T-helper 9 cell (primary cell): ENCODE data around the gene FANCC.

Experiments used
- DNase-seq: peaks from one replicate; pipeline ENCODE4 v3.0.0-alpha.2; 2020

FANCC gene

DNA sequence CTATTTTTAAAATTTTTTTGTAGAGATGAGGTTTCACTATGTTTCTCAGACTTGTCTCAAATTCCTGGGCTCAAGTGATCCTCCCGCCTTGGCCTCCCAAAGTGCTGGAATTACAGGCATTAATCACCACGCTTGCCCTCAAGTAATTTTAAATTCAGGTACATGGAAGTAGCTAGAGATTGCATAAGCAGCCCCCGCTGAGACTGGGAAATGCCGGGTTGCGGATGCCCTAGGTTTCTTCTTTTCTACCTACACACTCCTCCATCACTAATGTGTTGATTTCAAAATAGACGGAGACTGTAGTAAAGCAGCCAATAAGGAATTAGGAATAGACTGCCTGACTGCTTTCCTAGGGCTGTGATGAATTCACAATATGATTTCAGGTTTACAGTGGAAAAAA is 202.4 kb downstream of the FANCC start:
- DNase-seq = no peak

DNA sequence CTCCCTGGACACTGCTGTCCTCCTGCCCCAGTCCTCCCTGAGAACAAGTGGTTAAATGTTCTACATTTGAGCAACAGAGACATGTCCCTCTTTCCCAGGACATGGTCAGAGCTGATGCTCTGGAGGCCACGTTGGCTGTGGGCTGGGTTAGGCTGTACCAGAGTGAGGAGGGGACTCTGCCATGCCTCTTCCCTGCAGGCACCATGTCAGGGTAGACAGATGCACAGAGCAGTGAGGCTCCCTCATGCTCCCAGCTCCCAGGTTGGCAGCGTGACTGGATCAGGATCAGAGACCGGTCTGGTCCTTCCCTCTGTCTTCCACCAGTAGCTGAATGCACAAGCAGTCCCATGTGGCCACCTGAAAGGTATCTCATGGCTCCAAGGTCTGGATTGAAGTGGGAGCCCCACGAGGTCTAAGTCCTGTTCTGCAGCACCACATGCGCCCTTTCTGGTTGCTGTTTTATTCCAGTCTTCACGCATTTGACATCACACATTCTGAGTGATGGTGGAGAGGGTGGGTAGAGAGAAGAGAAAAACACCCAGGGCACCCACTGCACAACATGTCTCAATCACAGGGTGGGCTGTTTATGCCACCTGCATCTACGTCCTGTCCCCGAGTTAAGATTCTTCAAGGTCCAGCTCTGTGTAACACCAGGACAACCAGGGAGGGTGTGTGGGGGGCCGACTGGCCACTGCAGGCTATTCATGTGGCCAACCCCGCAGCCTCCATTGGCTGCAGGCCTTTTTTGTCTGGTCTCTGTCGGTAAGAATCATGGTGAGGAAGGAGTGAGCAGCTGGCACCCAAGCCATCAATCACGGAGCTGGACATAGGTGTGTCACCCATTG is 204.9 kb downstream of the FANCC start:
- no peak for DNase-seq

DNA sequence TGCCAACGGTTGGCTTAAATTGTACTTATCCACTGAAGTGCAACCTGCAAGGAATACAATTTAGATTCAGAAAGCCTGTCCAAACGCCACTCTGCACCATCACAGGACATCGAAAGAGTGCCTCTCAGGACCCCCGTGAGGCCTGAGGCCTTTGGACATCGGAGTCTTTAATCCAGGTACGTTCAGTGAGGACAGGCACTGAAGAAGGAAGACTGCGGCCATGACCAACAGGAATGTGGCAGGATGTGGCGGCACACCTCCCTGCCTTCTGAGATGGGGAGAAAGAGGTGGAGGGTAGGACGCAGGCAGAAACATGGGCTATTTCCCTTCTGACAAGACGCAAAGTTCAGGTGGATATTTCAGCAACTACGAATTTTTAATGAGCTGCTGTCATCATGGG is 205.8 kb downstream of the FANCC start:
- no peak for DNase-seq

DNA sequence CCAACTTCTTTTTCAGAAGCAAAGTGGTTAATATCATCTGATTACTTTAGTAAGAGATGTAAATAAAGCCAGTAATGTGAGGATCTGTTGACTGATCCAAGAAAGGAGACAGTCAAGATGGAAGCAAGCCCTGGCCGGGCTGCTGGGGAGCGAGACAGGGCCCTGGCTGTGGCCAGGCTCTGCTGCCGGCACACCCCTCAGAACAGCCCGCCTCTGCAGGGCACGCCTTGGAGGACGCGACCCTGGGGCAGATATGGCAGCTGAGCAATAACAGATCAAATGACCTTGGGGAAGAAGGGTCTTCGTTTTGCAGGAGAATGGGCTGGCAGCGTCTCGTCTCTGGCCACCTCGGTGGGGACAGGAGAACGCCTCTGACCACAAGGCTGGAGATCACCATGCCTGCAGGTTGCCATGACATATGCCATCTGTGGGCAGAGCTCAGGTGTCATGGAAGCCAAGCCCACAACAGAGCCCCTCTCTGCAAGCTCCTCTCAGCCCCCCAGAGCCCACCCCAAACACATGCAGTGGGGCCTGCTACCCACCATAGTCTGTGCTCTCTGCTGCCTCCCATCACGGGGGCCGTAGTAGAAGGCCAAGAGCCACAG is 206.5 kb downstream of the FANCC start:
- DNase-seq = no peak

DNA sequence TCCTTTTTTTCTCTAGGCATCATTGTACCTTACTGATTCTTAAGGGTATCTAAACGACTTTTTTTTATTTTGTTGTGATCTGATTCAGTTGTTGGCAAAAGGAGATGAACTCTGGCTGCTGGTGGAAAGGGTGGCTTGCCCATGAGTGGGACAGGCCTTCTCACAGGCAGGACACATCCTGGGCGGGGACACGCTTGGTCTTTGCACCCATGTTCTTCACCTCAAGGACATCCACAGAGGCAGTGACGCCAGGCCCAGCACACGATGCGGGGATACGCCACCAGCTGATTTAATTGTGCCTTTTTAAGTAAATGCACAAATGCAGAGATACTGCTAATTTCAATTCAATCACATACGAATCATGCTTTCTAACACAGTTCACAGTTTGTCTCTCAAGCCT is 208.1 kb downstream of the FANCC start:
- no peak for DNase-seq

DNA sequence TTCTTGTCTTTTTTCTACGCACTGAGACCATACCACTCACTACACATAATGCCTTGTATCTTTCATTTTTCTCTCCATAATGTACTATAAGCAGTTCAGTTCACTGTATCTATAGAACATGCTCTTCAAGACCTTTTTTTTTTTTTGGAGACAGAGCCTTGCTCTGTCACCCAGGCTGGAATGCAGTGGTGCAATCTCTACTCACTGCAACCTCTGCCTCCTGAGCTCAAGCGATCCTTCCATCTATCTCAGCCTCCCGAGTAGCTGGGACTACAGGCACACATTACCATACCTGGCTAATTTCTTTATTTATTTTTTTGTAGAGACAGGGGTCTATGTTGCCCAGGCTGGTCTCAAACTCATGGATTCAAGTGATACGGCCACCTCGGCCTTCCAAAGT is 208.7 kb downstream of the FANCC start:
- no peak for DNase-seq

DNA sequence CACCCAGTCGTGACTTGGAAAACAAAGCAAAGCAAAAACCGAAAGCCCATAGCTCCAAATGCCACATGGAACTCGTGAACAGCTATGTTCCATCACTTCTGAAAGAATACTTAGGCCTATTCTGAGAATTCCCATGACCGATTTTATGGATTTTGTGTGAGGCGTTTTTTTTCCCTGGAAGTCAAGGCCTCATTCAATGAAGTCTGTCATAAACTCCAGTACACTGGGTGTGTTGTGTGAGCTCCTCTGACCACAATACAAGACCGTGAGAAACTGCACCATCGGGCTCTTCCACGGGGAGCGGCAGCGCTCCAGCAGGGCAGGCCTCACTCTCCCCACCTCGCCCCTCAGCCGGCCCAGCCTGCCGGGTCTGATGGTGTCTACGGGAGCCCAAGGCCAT is 209.5 kb downstream of the FANCC start:
- DNase-seq = no peak

DNA sequence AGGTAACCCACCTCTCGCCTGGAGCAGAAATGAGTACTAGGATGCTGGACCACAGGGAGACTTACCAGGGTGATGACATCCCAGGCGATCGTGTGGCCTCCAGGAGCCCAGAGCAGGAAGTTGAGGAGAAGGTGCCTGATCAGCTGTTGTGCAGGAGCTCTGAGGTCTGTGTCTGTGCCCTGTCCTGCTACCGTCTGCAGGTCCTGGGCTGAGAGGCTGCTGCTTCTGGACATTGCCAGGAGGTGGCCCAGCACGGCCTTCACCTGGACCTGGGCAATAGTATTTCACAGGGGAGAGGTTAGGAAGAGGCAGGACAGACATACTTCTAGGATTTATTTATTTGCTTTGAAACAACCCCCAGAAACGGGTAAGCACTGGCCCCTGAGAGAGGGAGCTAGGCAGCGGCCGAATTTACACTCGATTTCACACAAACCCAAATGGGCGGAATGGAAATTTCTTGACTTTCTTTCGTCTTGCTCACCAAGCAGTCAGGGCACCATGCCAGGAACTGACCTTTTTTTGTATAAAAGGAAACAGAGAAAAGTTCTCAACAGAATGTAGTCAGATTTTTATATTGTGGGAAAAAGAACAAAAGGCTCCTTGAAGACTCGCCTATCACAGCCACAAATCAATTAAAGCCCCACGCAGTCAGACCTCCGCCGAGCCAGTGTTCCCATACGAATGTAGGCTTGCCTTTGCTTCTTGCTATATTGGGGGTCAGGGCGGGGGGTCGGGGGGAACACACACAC is 210.3 kb downstream of the FANCC start:
- DNase-seq = no peak

DNA sequence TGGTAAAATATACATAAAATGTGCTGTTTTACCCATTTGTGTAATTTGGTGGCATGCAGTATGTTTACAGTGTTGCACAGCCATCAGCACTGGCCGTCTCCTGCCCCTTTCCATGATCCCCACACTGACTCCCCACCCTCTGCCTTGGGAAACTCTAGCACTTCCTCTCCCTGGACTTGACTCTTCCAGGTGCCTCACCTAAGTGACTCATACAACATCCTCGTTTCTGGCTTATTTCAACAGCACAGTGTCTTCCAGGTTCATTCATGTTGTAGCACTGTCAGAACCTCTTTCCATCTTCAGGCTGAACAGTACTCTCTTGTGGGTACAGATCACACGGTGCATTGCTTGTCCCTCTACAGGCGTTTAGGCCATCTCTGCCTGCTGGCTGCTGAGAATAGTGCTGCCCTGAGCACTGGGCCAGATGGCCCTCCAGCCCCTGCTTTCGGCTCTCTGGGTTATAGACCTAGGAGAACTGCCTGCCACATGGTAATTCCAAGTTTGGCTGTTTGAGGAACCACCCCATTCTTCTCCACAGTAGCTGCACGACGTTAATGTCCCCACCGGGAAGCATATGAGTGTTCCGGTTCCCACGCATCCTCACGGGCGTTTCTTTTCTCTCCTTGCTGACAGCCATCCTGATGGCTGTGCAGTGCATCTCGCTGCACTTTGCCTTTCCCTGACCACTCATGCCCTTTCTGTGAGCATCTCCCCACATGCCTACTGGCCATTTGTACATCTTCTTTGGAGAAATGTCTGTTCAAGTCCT is 211.8 kb downstream of the FANCC start:
- DNase-seq = no peak

DNA sequence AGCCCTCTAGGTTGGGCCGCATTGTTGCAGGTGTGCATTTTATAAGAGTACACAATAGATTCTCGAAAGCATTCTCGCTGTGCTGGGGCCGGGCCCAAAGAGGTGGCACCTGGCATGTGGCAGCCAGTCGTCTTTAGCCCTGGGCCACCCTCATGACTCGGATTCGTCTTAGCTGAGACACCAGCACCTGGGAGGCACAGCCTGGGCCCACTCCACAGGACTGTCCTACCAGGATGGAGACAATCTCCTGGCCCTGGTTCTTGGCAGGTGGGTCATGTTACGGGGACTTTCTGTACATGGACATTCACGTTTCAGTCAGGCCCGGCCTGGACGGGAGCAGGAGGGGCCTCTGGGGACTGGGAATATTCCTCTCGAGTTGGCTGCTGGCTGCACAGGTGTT is 212.5 kb downstream of the FANCC start:
- no peak for DNase-seq

DNA sequence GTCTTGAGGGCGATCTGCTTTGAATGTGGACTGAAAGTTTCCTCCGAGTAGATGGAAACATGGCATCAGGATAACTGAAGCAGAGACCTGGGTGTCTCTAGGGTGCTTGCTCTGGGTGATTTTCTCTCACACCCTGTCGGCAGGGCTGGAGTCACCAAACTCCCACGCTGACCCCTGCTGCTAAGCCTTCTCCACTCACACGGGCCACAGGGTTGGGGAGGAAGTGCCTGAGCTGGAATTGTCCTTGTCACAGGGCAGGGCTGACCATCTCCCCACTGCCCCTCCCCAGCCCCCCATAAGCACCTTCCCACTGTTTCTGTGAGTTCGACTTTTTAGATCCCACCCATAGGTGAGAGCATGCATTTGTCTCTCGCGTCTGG is 212.9 kb downstream of the FANCC start:
- DNase-seq = no peak

DNA sequence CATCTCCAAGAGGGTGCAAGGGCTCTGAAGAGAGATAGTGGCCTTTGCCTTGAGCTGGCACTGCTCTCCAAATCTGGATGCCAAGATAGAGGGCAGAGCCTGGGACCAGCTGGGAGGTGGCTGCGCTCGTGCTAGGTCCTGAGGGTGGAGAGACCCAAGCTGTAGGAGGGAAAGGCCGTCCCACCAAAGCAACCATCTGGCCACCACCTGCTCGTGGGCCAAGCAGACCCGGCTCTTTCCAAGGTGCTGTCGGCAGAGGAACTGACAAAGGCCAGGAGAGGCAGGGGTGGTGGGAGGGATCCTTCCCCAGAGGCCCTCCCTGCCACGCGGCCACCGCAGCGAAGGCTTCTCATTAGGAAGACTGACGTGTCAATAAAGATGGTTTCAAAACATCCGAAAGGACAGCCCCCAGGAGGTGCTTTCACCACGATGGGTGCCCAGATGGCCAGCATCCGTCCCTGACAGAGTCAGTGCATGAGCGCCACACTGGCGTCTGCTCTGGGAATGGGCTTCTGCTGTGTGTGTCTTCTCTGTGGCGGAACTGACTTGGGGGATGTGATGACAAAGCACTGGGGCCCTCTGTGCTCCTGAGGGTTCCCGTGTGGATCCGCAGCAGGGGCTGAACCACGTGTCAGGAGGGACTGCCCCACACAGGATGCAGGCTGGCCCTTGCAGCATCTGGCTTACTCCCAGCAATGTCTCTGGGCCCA is 213.5 kb downstream of the FANCC start:
- no peak for DNase-seq

DNA sequence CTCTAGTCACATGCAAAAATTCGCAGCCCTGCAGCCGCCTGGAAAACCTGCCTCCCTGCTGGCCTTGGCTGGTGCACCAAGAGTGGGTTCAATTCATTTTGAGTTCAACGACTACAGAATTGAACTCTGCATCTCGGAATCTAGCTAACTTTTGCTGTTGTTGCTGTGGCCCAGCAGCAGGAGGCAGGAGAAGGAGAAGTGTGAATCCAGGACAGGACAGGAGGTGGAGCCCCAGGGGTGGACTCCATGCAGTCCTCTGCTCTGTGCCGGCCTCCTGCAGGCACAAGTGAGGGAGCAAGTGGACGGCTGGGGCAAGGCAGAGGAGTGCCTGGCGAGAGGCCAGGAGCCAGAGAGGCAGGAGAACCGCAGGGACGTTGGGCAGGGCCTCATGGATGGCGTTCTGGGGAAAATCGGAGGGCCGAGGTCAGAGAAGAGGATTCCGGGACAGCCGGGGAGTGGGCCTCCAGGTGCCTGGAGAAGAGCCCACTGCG is 214.2 kb downstream of the FANCC start:
- DNase-seq = no peak

DNA sequence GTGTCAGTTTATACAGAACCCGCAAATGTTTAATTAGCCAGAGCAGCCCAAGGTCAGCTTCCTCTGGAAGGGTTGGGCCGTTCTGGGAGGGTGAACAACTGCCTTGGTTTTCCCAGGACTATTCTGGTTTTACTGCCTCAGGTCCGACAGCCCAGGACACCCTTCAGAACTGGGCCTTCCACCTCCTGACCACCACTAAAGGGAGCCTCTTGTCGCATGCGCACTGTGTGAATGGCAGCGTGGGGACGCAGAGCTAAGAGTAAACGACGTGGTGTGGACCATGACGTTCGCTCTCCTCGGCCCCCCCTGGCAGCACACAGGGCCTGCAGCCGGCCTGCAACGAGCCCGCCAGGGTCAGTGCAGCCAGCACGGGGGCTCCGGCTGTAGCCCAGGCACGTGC is 214.9 kb downstream of the FANCC start:
- DNase-seq = no peak

DNA sequence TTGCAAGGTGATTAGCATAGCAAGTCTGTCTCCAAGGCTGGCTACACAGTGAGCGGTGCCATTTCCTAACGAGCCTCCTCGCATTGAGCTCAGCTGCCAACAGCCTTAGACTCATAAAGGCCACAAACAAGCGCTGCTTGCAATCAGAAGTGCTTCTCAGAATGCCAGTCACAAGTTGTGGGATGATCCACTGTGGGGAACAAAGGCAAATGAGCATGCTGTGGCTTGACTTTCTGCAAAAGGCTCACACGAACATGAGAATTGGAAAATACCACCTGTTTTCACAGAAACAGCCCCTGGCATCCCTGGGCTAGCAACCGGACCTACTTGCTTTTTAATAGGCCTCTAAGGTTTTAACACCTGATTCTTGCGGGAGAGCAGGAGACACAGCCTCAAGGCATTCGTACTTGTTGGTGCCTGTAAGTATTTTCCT is 215.5 kb downstream of the FANCC start:
- DNase-seq = no peak

DNA sequence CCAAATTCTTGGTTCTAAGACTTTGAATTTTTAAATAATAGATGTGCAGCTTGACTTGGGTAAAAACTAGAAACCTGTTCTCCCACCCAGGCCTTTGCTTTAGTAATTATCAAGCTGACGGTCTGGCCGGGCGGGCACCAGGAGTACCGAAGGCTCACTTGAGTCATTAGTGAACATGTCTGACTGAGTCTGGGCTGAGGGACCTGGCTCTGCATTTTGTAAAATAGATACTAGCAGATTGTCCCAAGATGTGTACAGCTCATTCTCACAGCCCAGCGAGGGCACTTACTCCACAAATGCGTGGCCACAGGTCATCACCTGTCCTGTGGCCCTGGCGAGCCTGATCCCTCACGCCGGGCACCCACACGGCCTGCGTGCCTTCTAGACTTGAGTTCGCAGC is 216.2 kb downstream of the FANCC start:
- no peak for DNase-seq

DNA sequence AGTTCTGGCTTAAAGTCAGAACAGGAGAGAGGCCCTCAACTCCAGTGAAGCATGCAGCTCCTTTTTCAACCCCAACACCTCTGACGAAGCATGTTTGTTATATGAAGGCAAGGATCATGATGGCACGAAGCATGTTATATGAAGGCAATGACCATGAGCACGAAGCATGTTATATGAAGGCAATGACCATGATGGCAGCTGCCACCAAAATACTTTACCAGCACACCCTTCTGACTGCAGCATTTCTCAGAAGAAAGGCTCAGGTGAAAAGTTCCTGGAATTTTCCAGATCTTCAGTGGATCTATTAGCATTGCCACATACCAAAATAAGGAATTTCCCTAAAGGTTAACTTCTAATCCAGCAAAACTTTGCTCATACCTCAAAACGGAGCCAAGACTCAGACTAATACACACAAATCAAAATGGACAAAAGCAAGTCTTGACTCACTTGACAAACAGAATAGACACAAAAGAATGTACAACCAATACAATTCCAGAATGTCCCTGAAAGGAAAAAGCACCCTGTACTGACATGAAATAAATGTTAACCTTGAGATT is 217.4 kb downstream of the FANCC start:
- DNase-seq = no peak

DNA sequence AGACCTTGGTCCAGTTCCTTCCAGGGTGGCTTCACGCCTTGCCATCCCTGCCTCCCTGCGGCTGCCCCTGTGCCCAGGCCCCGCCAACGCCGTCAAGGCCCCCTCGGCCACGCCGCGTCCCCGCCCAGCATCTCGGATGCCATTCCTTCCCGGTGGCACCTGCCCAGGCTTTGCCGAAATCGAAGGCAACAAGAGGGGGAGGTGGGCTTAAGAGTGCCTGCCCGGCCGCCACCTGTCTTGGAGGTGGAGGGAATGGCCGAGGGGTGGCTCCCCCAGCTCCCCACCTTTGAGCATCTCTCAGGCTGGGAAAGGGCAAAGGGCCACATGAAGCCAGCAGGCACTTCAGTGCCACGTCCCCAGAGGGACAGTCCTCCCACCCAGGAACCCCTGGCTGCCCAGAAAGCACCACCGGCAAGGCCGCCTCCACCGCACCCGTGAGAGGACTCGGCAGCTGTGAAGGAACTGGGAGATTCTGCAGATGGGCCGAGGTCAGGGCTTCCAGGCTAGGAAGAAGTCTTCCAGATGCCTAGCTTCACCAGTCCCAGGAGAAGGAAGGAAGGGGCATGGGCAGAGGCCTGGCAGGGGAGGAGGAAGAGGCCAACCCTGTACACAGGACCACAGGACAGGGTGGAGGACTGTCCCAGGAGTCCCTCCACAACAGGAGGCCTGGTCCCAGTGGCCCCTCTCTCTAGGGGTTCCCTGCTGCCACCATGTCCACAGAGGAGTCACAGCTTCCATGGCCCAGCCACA is 218.0 kb downstream of the FANCC start:
- no peak for DNase-seq

DNA sequence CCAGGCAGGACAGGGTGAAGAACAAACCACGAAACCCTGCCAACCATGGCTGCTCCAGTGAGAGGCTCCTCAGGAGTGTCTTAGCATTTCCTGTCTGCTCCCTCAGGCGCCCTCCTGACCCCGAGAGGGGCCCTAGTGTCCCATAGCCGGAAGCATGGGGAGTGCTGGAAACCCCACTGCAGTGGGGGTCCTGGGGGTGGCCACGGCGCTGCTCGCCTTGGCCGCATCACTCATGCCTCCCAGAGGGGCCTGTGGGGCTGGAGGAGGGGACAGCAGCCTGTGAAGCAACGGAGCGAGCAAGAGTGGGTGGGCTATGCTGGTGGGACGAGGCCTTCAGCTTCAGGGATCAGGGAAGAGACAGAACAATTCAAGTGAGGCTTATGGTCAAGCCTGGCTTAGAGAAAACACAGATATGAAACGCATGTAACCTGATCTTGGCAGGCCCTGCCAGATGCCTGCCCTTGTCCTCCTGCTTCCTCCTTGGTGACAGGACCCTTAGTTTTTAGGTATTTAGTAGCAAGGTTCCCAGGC is 219.1 kb downstream of the FANCC start:
- DNase-seq = no peak

DNA sequence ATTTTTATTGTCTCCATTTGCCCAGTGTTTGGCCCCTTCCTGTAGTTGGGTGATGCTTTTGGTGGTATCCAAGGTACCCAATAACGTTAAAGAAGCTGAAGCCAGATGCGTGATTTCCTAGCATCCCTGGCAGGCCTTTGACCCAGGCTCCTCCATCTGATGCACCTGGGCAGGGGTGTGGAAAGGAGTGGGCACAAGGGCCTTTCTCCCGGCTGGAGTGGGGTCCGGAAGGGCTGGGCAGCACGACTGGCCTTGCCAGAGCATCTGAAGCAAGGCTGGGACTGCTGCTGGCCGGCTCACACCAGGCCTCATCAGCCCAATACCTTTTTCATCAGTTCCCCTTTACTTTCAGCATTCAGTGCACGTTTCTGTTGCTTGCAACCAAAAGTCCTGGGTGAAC is 220.2 kb downstream of the FANCC start:
- no peak for DNase-seq

DNA sequence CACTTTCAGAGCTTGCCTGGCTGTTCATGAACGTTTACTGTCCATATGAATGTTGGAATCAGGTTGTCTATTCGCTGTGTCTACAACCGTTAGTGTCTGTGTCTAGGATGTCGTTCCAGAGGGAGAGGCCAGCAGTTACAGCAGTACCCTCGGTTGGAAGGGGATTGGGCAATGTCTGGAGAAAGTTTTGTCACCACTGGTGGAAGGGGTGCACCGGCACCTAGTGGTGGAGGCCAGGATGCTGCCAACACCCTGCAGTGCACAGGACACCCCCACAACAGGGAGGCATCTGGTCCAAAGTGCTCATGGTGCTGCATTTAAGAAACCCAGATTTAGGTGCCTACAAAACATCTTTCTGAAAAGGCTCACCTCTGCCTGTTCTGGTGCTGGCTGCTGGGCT is 220.7 kb downstream of the FANCC start:
- no peak for DNase-seq
